Panc1 (cell line): ENCODE measurements around the gene PWP1. TPM values are rescaled to one million over a fixed set of nuclear protein-coding genes. Genes with fewer than 3 reads are reported as not detected.
A peak's percentile ranks its signal among the peaks of the same experiment; 100 is the strongest.

Experiments used
- ATAC-seq: fragments of 200-7000 bp; cut with Tn5 transposase; 2 replicates; pipeline ENCODE4 v1.9.1; 2020; ENCODE audit warnings: mild to moderate bottlenecking, moderate library complexity
- BruUV-seq: library from RNA; stranded (reverse); fragments of 400-500 nt; replicated peaks from 2 replicates; lab custom pipeline; 2021; lab: Mats Ljungman, UMichigan
- CTCF ChIA-PET: fragments of 300-600 bp; sonication (Branson Sonifier 250); formaldehyde crosslinking; loops from one replicate; lab custom pipeline; 2022; ENCODE audit warnings: antibody characterized with exemption; lab: Charles Lee
- POLR2A ChIA-PET: fragments of 300-600 bp; sonication (Branson Sonifier 250); formaldehyde crosslinking; loops from one replicate; lab custom pipeline; 2022; ENCODE audit warnings: antibody characterized with exemption; lab: Charles Lee
- DNase-seq: peaks from one replicate; pipeline ENCODE4 v3.0.0-alpha.2; 2010; ENCODE audit warnings: low read depth, low spot score
- H3K27ac ChIP-seq: 2 replicates; pipeline ENCODE4 v1.5.1; 2011; ENCODE audit warnings: mild to moderate bottlenecking, low read length, inconsistent platforms
- H3K27me3 ChIP-seq: fragments of 200-500 bp; sonication (Bioruptor generic); 2 replicates; pipeline ENCODE4 v1.6.0; 2014; ENCODE audit warnings: low read length, inconsistent platforms; ENCODE audit not compliant: control insufficient read depth, insufficient read depth
- H3K36me3 ChIP-seq: fragments of 200-500 bp; sonication (Bioruptor generic); 2 replicates; pipeline ENCODE4 v1.5.1; 2014; ENCODE audit warnings: inconsistent platforms, mild to moderate bottlenecking, low read length, moderate library complexity; ENCODE audit not compliant: control insufficient read depth, insufficient read depth
- H3K4me1 ChIP-seq: 2 replicates; pipeline ENCODE4 v1.5.1; 2011; ENCODE audit warnings: inconsistent platforms, mild to moderate bottlenecking, low read length, moderate library complexity; ENCODE audit not compliant: control insufficient read depth, insufficient read depth
- H3K4me3 ChIP-seq, 2 experiments: 2 replicates each; pipeline ENCODE4 v1.5.1; 2011 to 2012; ENCODE audit warnings: low read depth in 2 of 2, low read length in 2 of 2, mild to moderate bottlenecking in 2 of 2, inconsistent platforms in 1 of 2, moderate library complexity in 1 of 2
- H3K9me3 ChIP-seq: fragments of 200-500 bp; sonication (Bioruptor generic); 2 replicates; pipeline ENCODE4 v1.5.1; 2014; ENCODE audit warnings: low read depth, mild to moderate bottlenecking, inconsistent platforms, low read length, moderate library complexity; ENCODE audit not compliant: control insufficient read depth, insufficient read depth
- POLR2AphosphoS5 ChIP-seq: IDR thresholded peaks from 2 replicates; pipeline ENCODE4 v1.6.1; 2012; ENCODE audit warnings: mild to moderate bottlenecking, low read depth, low read length, moderate library complexity
- SIN3A ChIP-seq: IDR thresholded peaks from 2 replicates; pipeline ENCODE4 v1.6.1; 2012; ENCODE audit warnings: low read depth, mild to moderate bottlenecking, low read length, moderate library complexity, borderline replicate concordance; ENCODE audit not compliant: insufficient read depth
- TCF7L2 ChIP-seq: IDR thresholded peaks from 2 replicates; pipeline ENCODE4 v1.6.1; 2011; ENCODE audit warnings: mild to moderate bottlenecking, low read depth, low read length, inconsistent platforms
- in situ Hi-C: cut with HindIII; loops from 2 replicates; pipeline ENCODE4 v1.10.0; 2016; ENCODE audit warnings: low sequenced_read_pairs, low pct_unique_long_range_greater_than_20kb
- intact Hi-C: fragments of 100-400 bp; cut with micrococcal nuclease; formaldehyde crosslinking; loops from one replicate; pipeline ENCODE4 v1.10.0; 2022; ENCODE audit not compliant: unreplicated experiment
- total RNA-seq: library from RNA; stranded (reverse); gene quantifications from one replicate; pipeline ENCODE4 v1.2.1, GENCODE V29; 2021; ENCODE audit not compliant: unreplicated experiment
- TF ChIP-seq, protein P1 (sequence below): fragments of 450-650 bp; IDR thresholded peaks from 2 replicates; pipeline ENCODE4 v1.5.1; 2017; ENCODE audit warnings: mild to moderate bottlenecking
- TF ChIP-seq, protein P2 (sequence below), 2 experiments: IDR thresholded peaks; 2 replicates each; pipeline ENCODE4 v1.6.1; 2011 to 2012; ENCODE audit warnings: low read depth in 2 of 2, control low read depth in 1 of 2, low read length in 1 of 2, mild to moderate bottlenecking in 1 of 2, moderate library complexity in 1 of 2; ENCODE audit not compliant: insufficient read depth in 1 of 2

The PWP1 gene
- total RNA-seq, 1 experiment from 2014 or later = 61.7 TPM

DNA sequence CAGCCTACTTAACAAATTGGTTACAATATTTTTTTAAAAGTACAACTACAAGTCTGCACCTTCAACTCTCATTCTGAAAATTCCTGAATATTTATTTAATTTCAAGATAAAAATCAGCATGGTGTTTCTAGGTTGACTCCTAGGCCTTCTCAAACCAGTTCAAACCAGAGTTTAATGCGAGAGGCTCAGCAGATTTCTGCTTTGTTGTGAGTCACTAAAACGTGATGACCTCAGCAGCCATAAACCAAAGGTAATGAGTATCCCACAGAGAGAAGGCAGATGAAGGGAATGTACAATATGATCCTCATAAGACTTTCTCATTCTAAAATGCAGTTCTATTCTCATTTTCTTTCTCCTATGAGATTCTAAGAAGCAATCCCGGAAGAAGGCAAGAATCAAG lies 73.8 kb downstream of the PWP1 start:
- DNase-seq (no peak), ATAC-seq (no peak)
- in situ Hi-C loops = loop anchor here (25.0 kb wide), 1 partner anchor 103 kb away; no protein-coding TSS in a partner anchor
- no TSS peak for BruUV-seq
- TF ChIP-seq SIN3A (no peak), POLR2AphosphoS5 (no peak)
- TF ChIP-seq, protein P1, sequence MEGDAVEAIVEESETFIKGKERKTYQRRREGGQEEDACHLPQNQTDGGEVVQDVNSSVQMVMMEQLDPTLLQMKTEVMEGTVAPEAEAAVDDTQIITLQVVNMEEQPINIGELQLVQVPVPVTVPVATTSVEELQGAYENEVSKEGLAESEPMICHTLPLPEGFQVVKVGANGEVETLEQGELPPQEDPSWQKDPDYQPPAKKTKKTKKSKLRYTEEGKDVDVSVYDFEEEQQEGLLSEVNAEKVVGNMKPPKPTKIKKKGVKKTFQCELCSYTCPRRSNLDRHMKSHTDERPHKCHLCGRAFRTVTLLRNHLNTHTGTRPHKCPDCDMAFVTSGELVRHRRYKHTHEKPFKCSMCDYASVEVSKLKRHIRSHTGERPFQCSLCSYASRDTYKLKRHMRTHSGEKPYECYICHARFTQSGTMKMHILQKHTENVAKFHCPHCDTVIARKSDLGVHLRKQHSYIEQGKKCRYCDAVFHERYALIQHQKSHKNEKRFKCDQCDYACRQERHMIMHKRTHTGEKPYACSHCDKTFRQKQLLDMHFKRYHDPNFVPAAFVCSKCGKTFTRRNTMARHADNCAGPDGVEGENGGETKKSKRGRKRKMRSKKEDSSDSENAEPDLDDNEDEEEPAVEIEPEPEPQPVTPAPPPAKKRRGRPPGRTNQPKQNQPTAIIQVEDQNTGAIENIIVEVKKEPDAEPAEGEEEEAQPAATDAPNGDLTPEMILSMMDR = no peak
- POLR2A ChIA-PET = interaction anchor here (0.9 kb wide), 1 partner anchor 13 kb away, joined by 3 read pairs; no protein-coding TSS in a partner anchor
- intact Hi-C loops = no loop called here
- Histone ChIP-seq H3K9me3 (no peaks in the 10 kb centered on the region), H3K4me1 (peaks cover 14% of the 10 kb centered on the region), H3K27me3 (no peaks in the 10 kb centered on the region), H3K27ac (peak overlapping the region; percentile 93), H3K36me3 (peaks cover 30% of the 10 kb centered on the region), H3K4me3 (peak overlapping the region; percentile 98)
- CTCF ChIA-PET = no interaction called here

DNA sequence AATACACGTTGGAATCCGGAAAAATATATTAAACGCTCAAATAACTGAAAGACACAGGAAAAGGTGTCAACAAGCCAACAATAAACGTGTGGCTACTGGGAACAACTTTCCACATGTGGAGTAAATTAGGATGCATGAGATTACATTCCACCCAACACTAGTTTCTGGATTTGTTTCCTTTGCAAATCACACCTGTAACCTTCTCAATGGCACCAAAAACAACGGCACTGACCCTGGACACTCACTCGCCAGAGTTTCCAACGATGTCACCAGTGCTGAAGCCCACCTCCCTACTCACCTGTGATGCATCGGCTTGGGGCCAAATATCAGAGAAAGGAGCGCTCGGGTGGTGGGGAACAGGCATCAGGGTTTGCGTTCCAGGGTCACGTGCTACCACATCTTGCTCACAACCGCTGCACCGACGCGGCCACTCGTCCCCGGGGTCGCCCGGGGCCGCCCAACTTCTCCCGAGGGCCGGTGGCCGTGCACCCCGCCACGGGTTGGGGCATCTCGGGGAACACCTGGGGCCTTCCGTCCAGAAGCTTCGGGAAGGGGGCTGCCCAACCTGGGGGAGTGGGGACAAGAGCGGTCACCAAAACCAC lies 74.7 kb downstream of the PWP1 start:
- intact Hi-C loops = loop anchor here (5.0 kb wide), 1 partner anchor 127 kb away; no protein-coding TSS in a partner anchor
- in situ Hi-C loops = loop anchor here (25.0 kb wide), 1 partner anchor 102 kb away; no protein-coding TSS in a partner anchor
- ATAC-seq (peak; percentile 13), DNase-seq (no peak)
- ChIA-PET POLR2A (no interaction called here), CTCF (no interaction called here)
- Histone ChIP-seq H3K36me3 (peaks cover 24% of the 10 kb centered on the region), H3K27ac (peak overlapping the region; percentile 93), H3K4me3 (peak overlapping the region; percentile 98), H3K27me3 (no peaks in the 10 kb centered on the region), H3K9me3 (no peaks in the 10 kb centered on the region), H3K4me1 (peaks cover 14% of the 10 kb centered on the region)
- BruUV-seq = no TSS peak
- TF ChIP-seq, protein P1 = no peak
- TF ChIP-seq SIN3A = no peak
- TF ChIP-seq TCF7L2 = no peak
- TF ChIP-seq, protein P2, sequence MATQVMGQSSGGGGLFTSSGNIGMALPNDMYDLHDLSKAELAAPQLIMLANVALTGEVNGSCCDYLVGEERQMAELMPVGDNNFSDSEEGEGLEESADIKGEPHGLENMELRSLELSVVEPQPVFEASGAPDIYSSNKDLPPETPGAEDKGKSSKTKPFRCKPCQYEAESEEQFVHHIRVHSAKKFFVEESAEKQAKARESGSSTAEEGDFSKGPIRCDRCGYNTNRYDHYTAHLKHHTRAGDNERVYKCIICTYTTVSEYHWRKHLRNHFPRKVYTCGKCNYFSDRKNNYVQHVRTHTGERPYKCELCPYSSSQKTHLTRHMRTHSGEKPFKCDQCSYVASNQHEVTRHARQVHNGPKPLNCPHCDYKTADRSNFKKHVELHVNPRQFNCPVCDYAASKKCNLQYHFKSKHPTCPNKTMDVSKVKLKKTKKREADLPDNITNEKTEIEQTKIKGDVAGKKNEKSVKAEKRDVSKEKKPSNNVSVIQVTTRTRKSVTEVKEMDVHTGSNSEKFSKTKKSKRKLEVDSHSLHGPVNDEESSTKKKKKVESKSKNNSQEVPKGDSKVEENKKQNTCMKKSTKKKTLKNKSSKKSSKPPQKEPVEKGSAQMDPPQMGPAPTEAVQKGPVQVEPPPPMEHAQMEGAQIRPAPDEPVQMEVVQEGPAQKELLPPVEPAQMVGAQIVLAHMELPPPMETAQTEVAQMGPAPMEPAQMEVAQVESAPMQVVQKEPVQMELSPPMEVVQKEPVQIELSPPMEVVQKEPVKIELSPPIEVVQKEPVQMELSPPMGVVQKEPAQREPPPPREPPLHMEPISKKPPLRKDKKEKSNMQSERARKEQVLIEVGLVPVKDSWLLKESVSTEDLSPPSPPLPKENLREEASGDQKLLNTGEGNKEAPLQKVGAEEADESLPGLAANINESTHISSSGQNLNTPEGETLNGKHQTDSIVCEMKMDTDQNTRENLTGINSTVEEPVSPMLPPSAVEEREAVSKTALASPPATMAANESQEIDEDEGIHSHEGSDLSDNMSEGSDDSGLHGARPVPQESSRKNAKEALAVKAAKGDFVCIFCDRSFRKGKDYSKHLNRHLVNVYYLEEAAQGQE (IDR thresholded peaks at IDR 0.05; ENCODE audit: insufficient read depth in 1 of 2, low read depth in 2 of 2, low read length in 1 of 2) = no peak
- no peak for TF ChIP-seq POLR2AphosphoS5
